ENCODE measurements around the gene GPS1.

DNA sequence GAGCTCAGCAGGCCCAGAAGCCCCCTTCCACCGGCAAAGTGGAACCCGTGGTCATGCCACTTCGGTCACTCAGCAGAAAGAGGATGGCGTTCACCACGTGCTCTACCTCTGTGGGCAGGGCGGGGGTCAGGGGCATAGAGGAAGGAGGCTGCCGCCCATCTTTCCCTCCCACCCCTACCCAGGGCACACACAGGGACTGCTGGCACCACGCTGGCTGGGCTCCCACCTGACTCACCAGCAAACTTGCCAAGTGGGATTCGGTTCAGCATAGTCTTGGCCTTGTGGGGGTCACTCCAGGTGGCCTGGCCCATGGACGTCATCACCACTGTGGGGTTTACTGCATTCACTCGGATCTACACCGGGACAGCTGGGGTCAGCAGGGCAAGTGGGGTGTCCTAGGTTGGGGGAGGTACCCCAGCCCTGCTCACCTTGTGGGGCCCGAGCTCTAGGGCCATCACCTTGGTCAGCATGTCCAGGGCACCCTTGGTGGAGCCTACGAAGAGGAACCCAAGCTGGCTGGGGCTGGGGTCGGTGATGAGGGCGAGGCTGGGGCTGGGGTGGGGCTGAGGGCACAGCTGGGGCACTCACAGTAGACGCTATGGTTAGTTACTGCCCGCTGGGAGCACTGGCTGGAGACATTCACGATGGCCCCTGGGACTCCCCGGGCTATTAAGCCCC lies 15.6 kb upstream of the GPS1 start:
- TF ChIP-seq, protein P1, sequence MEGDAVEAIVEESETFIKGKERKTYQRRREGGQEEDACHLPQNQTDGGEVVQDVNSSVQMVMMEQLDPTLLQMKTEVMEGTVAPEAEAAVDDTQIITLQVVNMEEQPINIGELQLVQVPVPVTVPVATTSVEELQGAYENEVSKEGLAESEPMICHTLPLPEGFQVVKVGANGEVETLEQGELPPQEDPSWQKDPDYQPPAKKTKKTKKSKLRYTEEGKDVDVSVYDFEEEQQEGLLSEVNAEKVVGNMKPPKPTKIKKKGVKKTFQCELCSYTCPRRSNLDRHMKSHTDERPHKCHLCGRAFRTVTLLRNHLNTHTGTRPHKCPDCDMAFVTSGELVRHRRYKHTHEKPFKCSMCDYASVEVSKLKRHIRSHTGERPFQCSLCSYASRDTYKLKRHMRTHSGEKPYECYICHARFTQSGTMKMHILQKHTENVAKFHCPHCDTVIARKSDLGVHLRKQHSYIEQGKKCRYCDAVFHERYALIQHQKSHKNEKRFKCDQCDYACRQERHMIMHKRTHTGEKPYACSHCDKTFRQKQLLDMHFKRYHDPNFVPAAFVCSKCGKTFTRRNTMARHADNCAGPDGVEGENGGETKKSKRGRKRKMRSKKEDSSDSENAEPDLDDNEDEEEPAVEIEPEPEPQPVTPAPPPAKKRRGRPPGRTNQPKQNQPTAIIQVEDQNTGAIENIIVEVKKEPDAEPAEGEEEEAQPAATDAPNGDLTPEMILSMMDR (IDR thresholded peaks at IDR 0.05; ENCODE audit: poor library complexity), result no peak
- TF ChIP-seq EZH2 (IDR thresholded peaks at IDR 0.05; ENCODE audit: borderline replicate concordance), result no peak
